ENCODE results near the gene SLC17A9.
"Not testable (repeated sequence)": the region's sequence is repeated elsewhere in the genome, so short reads cannot be mapped to it uniquely, and the experiment has no call there.

SLC17A9 gene

GRCh38 chr20:62957136-62958117 is 4.9 kb downstream of the SLC17A9 start:
- no peak for DNase-seq

GRCh38 chr20:62958388-62959100 is 6.0 kb downstream of the SLC17A9 start:
- DNase-seq: no peak

GRCh38 chr20:62959101-62959971 is 6.8 kb downstream of the SLC17A9 start:
- no peak for DNase-seq

- DNase-seq: no peak
Measured at GRCh38 chr20:62959998-62960436, 7.5 kb downstream of the SLC17A9 start.

DNA sequence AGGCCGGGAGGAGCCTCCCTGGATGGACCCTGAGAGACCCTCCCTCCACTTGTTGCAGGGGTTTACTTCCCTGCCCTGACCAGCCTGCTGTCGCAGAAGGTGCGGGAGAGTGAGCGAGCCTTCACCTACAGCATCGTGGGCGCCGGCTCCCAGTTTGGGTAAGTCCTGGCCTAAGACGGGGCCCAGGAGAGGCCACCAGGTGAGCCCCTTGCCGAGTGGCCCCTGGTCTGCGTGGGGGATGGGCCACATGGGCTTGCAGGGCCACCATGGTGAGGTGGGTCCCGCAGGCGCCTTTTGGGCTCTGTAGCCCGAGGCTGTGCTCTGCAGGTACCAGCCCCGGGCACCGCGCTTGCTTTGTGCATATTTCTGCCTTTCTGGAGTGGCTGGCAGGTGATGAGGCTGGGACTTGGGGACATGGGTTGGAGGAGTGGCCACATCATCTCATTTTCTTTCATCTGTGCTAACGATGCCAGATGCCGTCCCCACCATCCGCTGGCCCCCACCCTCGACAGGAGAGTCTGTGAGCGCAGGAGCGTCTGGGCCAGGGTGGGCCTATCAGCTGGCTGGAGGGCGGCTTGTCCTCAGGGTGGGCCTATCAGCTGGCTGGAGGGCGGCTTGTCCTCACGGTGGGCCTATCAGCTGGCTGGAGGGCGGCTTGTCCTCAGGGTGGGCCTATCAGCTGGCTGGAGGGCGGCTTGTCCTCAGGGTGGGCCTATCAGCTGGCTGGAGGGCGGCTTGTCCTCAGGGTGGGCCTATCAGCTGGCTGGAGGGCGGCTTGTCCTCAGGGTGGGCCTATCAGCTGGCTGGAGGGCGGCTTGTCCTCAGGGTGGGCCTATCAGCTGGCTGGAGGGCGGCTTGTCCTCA is 8.2 kb downstream of the SLC17A9 start:
- not testable (repeated sequence) for DNase-seq

GRCh38 chr20:62961310-62961783 is 8.8 kb downstream of the SLC17A9 start:
- no peak for DNase-seq

GRCh38 chr20:62961799-62962198 is 9.3 kb downstream of the SLC17A9 start:
- no peak for DNase-seq

GRCh38 chr20:62962221-62962879 is 9.8 kb downstream of the SLC17A9 start:
- DNase-seq: no peak

- DNase-seq: no peak
Measured at GRCh38 chr20:62962891-62963613, 10.5 kb downstream of the SLC17A9 start.

DNA sequence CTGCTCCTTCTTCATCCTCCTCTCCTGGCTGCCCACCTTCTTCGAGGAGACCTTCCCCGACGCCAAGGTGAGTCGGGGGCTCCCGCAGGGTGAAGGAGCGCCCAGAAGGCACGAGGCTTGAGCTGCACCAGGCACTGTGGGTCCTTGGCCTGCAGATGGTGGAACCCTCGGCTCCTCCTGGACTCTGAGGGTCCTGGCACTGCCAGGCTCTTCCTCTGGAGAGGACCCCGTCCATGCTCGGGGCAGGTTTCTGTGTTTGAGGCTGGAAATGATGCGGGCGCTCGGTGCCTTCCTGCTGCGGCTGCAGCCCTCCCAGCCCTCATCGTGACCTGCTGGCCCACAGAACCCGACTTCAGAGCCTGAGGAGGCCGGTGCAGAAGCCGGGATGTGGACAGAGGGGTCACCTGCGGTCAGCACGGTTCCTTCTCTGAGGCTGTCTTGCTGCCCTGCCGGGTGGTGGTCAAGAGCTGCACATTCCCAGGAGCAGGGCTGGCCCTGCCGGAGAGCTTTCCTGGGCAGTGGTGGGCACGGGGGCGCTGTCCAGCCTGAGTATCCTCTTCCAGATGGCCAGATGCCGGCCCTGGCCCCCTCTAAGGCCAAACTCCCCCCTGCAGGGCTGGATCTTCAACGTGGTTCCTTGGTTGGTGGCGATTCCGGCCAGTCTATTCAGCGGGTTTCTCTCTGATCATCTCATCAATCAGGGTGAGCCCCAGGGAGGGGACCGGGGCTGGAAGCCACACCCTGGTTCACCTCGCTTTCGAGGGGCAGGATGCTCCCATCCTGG is 11.3 kb downstream of the SLC17A9 start:
- DNase-seq: no peak

DNA sequence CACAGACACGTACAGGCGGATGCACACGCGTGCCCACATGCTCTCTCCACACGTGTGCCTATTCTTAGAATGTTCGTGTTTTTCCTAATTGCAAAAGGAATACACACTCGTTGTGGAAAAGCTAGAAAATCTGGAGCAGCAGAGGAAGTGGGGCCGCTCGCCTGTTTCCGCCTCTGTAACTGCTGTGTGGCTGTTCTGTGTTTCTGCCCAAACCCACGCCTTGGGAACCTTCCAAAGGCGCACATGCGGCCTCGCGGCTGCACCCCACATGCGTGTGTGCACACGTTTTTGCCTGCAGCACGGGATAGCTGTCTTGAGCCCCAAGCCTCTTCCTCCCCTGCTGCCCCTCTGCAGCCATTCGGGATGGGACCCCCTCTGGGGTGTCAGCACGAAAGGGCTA is 12.2 kb downstream of the SLC17A9 start:
- DNase-seq: no peak

- no peak for DNase-seq
Measured at GRCh38 chr20:62965363-62965771, 12.9 kb downstream of the SLC17A9 start.

DNA sequence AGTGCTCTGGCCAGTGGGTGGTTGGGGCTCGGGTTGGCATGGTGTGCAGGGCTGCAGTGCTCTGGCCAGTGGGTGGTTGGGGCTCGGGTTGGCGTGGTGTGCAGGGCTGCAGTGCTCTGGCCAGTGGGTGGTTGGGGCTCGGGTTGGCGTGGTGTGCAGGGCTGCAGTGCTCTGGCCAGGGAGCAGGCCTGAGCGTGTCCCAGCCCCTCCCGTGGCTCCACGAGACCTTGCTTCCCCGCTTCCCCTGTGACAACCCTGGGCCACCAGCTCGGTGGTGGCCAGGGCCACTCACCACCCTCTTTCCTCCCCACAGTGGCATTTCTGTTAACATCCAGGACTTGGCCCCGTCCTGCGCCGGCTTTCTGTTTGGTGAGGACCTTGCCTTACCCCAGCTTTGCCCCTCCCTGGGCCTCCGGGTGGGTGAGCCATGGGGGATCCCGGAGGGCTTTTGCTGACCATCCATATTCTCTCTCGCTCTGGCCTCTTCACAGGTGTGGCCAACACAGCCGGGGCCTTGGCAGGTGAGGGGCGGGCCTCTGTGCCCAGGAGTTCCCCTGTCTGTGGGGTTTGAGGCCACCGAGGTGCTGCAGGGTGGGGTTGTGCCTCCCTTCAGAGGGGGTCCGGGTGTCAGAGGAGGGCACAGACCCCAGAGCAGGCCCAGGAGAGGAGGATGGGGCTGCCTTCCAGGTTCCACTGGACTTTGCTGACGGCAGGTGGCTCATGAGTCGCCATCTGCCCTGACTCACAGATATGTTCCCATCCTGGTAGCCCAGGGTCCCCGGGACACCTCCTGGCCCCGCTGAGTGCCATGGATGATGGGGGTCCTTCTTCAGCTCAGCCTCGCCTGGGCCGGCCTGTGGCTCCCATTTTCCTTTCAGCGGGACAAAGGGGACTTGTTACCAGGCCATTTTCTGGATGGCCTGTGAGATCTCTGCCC is 14.0 kb downstream of the SLC17A9 start:
- no peak for DNase-seq

GRCh38 chr20:62967149-62967501 is 14.6 kb downstream of the SLC17A9 start:
- no peak for DNase-seq

DNA sequence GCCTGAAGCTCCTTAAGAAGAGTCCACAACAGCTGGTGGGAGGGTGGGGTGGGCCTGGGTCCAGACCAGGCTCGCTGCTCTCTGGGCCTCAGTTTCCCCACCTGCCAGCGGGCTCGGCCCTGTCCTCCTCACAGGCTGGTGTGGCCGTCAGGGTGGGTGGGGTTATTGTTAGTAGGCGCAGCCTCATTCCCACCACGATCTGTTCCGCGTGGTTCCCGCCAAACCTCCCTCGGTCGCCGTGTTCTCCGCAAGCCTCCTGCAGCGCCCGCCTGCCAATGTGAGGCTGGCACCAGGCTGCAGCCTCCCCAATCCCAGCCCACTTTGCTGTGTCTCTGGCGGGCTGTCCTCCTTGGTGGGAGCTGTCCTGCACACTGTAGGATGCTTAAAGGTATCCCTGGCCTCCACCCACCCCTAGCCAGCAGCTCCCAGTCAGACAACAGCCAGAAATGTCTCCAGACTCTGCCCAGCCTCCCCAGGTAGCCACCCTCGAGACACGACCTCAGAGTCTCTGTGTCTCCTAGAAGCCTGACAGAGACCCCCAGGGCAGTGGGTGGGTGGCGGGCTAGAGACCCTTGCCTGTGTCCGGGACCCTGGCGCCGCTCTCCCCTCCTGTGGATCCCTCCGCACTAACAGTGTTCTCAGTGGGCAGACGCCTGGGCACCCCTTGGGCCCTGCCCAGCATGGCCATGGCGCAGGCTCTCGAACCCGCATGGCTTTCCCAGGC is 15.3 kb downstream of the SLC17A9 start:
- no peak for DNase-seq

GRCh38 chr20:62968378-62969178 is 16.1 kb downstream of the SLC17A9 start:
- no peak for DNase-seq

DNA sequence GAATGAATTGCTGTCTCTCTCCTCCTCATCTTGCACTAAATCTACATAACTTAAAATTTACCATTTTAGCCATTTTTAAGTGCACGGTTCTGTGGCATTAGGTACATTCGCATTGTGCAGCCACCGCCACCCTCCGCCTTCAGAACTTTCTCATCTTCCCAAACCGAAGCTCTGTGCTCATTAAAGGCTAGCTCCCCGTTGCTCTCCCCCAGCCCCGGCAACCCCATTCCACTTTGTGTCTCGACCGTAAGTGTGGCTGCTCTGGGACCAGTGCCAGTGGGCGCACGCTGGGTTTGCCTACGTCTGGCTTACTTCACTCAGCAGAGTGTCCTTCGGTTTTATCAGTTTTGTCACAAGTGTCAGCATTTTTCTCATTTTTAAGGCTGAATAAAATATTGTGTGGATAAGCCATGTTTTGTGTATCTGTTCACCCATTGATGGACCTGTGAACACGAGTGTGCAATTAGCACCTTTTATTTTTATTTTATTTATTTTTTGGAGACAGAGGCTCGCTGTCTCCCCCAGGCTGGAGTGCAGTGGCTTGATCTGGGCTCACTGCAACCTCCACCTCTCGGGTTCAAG is 16.8 kb downstream of the SLC17A9 start:
- no peak for DNase-seq
